Measurements from ENCODE around the gene METTL21A. TPM values are rescaled to one million over a fixed set of nuclear protein-coding genes. Genes with fewer than 3 reads are reported as not detected.

METTL21A gene
- total and polyA plus RNA-seq, 2 experiments from 2014 or later = 86.0 to 118 TPM

GRCh38 chr2:207619764-207620203 is 5.4 kb downstream of the METTL21A start:
- no peak overlapping the region for H3K4me2 ChIP-seq
- H3K36me3 ChIP-seq (ENCODE audit: insufficient read depth) = peaks cover 52% of the 10 kb centered on the region
- no peaks in the 10 kb centered on the region for H3K27me3 ChIP-seq (ENCODE audit: insufficient read depth)
- Mint-ChIP-seq H3K4me1 (peaks cover 8% of the 10 kb centered on the region), H3K27ac (no peak overlapping the region), H3K36me3 (ENCODE audit: low read depth) (peaks cover 87% of the 10 kb centered on the region), H3K9me3 (no peaks in the 10 kb centered on the region), H3K4me3 (no peak overlapping the region), H3K27me3 (ENCODE audit: insufficient read depth, low read depth, poor library complexity) (peaks cover 9% of the 10 kb centered on the region)
- TF ChIP-seq JUNB (IDR thresholded peaks at IDR 0.05; ENCODE audit: unreplicated experiment) (no peak), ETS1 (IDR thresholded peaks at IDR 0.05) (no peak), NANOG (IDR thresholded peaks at IDR 0.05; ENCODE audit: borderline replicate concordance) (no peak), POLR2AphosphoS5 (IDR thresholded peaks at IDR 0.05; ENCODE audit: low read depth) (no peak), STAT1 (IDR thresholded peaks at IDR 0.05; ENCODE audit: unreplicated experiment) (no peak), CREB1 (CRISPR knock-in tag; IDR thresholded peaks at IDR 0.05; ENCODE audit: low read depth) (no peak), ZNF462 (CRISPR knock-in tag; IDR thresholded peaks at IDR 0.05) (no peak), REST (IDR thresholded peaks at IDR 0.05; ENCODE audit: unreplicated experiment) (no peak), ZNF114 (CRISPR knock-in tag; IDR thresholded peaks at IDR 0.05) (no peak)
- H3K4me3 ChIP-seq = no peak overlapping the region
- H3K79me2 ChIP-seq (replicated peaks; ENCODE audit: insufficient read depth) = peaks cover 30% of the 10 kb centered on the region
- H2AFZ ChIP-seq = no peak overlapping the region
- peaks cover 20% of the 10 kb centered on the region for H4K20me1 ChIP-seq (replicated peaks; ENCODE audit: insufficient read depth)
- peaks cover 9% of the 10 kb centered on the region; the same call in 1 of the 2 replicates for H3K4me1 ChIP-seq (ENCODE audit: insufficient read depth)
- no peak for DNase-seq (ENCODE audit: low spot score)
- peaks cover 11% of the 10 kb centered on the region; the same call in 1 of the 2 replicates for H3F3A ChIP-seq (replicated peaks; ENCODE audit: low read depth)
- no peak overlapping the region for H3K27ac ChIP-seq (ENCODE audit: low read depth)
- ATAC-seq = no peak
- H3K9me2 ChIP-seq (ENCODE audit: insufficient read depth) = no peaks in the 10 kb centered on the region
